Measurements from ENCODE around the gene DHRS7B.
"Not testable (repeated sequence)": the region's sequence is repeated elsewhere in the genome, so short reads cannot be mapped to it uniquely, and the experiment has no call there.

The DHRS7B gene

DNA sequence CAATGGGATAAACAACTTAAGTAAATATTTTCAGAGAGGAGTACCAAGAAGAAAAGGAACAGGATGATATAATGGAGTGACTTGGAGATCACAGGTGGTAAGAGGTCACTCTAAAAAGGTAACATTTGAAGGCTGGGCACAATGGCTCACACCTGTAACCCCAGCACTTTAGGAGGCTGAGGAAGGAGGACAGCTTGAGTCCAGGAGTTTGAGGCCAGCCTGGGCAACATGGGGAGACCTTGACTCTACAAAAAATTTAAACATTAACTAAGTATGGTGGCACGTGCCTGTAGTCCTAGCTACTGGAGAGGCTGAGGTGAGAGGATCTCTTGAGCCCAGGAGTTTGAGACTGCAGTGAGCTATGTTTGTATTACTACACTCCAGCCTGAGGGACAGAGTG is 90.6 kb downstream of the DHRS7B start:
- H3K4me3 ChIP-seq (replicated peaks; ENCODE audit: low read depth, low read length): no peak overlapping the region
- no peak for DNase-seq (ENCODE audit: extremely low read depth, low read depth)
- no peak for TF ChIP-seq CTCF (IDR thresholded peaks at IDR 0.05; ENCODE audit: low read depth, low read length, missing control alignments)

DNA sequence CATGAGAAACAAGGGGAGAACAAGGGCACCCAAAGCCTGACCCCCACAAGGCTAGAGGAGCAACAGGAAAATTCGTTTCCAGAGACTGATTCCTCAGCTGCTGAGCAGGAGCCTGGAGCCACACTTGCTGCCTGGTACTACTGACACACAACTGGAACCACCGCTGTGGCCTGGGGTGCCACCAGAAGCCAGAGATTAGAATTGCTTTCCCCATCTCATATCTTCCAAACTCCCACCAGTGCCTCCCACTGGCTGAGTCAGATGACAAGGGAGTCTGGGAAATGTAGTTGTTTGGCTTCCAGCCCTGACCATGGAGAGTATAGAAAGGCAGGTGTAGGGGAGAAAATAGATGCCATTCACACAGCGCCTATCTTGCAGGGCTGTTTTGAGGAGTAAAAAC is 91.3 kb downstream of the DHRS7B start:
- no peak overlapping the region for H3K4me3 ChIP-seq (replicated peaks; ENCODE audit: low read depth, low read length)
- no peak for DNase-seq (ENCODE audit: extremely low read depth, low read depth)

DNA sequence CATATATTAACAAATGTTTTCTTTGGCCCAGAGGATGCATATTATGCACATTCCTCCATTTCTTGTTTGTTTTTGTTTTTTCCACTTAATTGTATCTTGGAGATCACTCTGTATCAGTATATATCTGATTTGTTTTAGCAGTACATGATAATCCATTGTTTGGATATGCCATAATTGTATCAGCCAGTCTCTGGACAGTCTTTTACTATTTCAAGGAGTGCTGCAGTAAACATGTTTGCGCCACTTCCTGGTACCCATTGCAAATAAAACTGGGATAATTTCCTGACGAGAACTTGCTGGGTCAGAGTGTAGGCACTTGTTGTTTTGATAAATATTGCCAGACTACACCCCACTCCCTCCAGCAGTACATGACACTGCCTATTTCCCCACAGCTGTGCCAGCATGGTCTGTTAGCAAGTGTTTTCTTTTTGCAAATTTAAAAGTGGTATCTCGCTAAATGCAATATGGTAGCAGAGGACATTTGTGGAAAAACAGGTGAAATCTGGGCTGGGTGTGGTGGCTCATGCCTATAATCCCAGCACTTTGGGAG is 92.1 kb downstream of the DHRS7B start:
- no peak overlapping the region for H3K4me3 ChIP-seq (replicated peaks; ENCODE audit: low read depth, low read length)
- DNase-seq (ENCODE audit: extremely low read depth, low read depth): no peak

More for the DNA sequence above, 91.3 kb downstream of the DHRS7B start:
- TF ChIP-seq CTCF (IDR thresholded peaks at IDR 0.05; ENCODE audit: low read depth, low read length, missing control alignments): no peak

GRCh38 chr17:21223086-21223485 is 96.3 kb downstream of the DHRS7B start:
- H3K4me3 ChIP-seq (replicated peaks; ENCODE audit: low read depth, low read length): no peak overlapping the region
- DNase-seq (ENCODE audit: extremely low read depth, low read depth): no peak
- no peak for TF ChIP-seq CTCF (IDR thresholded peaks at IDR 0.05; ENCODE audit: low read depth, low read length, missing control alignments)

More for the DNA sequence above, 92.1 kb downstream of the DHRS7B start:
- TF ChIP-seq CTCF (IDR thresholded peaks at IDR 0.05; ENCODE audit: low read depth, low read length, missing control alignments): no peak

GRCh38 chr17:21227277-21227676 is 100.5 kb downstream of the DHRS7B start:
- DNase-seq (ENCODE audit: extremely low read depth, low read depth); H3K4me3 ChIP-seq (replicated peaks; ENCODE audit: low read depth, low read length): not testable (repeated sequence)

DNA sequence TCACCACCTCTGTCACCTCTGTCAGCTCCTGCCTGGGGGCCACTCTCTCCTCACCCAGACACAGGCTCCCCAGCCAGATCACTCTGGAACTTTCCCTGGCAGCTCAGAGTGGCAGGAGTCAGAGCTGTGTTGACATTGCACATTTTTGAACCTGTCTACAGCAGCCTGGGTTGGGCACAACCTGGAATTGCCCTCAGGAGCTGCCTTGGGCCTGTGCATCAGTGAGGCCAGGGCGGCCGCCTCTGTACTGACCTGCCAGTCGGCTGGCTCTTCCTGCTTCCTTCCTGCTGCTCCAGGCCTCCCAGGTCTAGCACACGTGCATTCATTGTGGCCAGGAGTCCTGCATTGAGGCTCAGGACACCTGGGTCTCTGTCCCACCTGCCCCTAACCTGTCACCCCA is 101.3 kb downstream of the DHRS7B start:
- DNase-seq (ENCODE audit: extremely low read depth, low read depth): no peak
- TF ChIP-seq CTCF (IDR thresholded peaks at IDR 0.05; ENCODE audit: low read depth, low read length, missing control alignments): no peak

GRCh38 chr17:21228845-21229244 is 102.1 kb downstream of the DHRS7B start:
- H3K4me3 ChIP-seq (replicated peaks; ENCODE audit: low read depth, low read length): no peak overlapping the region
- no peak for TF ChIP-seq CTCF (IDR thresholded peaks at IDR 0.05; ENCODE audit: low read depth, low read length, missing control alignments)
- DNase-seq (ENCODE audit: extremely low read depth, low read depth): no peak

More for the DNA sequence above, 101.3 kb downstream of the DHRS7B start:
- no peak overlapping the region for H3K4me3 ChIP-seq (replicated peaks; ENCODE audit: low read depth, low read length)
